ENCODE measurements around the gene LRRC61.
"Not testable (repeated sequence)": the region's sequence is repeated elsewhere in the genome, so short reads cannot be mapped to it uniquely, and the experiment has no call there.

The LRRC61 gene

GRCh38 chr7:150307904-150308303 lies 15.3 kb upstream of the LRRC61 start:
- DNase-seq: no peak

GRCh38 chr7:150308575-150308974 lies 14.6 kb upstream of the LRRC61 start:
- DNase-seq: no peak

- DNase-seq: no peak
Observed at GRCh38 chr7:150311146-150311545, 12.0 kb upstream of the LRRC61 start.

- DNase-seq: no peak
Observed at GRCh38 chr7:150311711-150312110, 11.4 kb upstream of the LRRC61 start.

GRCh38 chr7:150312649-150313366 lies 10.3 kb upstream of the LRRC61 start:
- DNase-seq: not testable (repeated sequence)

GRCh38 chr7:150313367-150313809 lies 9.8 kb upstream of the LRRC61 start:
- DNase-seq: no peak

GRCh38 chr7:150313870-150314269 lies 9.3 kb upstream of the LRRC61 start:
- DNase-seq: no peak

GRCh38 chr7:150314639-150315239 lies 8.4 kb upstream of the LRRC61 start:
- no peak for DNase-seq

GRCh38 chr7:150316987-150317386 lies 6.2 kb upstream of the LRRC61 start:
- not testable (repeated sequence) for DNase-seq

GRCh38 chr7:150317748-150318444 lies 5.3 kb upstream of the LRRC61 start:
- DNase-seq: no peak

GRCh38 chr7:150321788-150322113 lies 1.4 kb upstream of the LRRC61 start:
- DNase-seq: no peak

GRCh38 chr7:150322114-150322832 lies 882 bp upstream of the LRRC61 start:
- peak; percentile 44 to 69 for DNase-seq

- no peak for DNase-seq
Observed at GRCh38 chr7:150323682-150324372, 672 bp downstream of the LRRC61 start.

- DNase-seq: no peak
Observed at GRCh38 chr7:150324373-150324961, 1.3 kb downstream of the LRRC61 start.

- peak in 1 of 2 donors; percentile 33 for DNase-seq
Observed at GRCh38 chr7:150325110-150325611, 2.0 kb downstream of the LRRC61 start.

- no peak for DNase-seq
Observed at GRCh38 chr7:150325901-150326300, 2.7 kb downstream of the LRRC61 start.

GRCh38 chr7:150326657-150327268 lies 3.6 kb downstream of the LRRC61 start:
- no peak for DNase-seq

- DNase-seq: no peak
Observed at GRCh38 chr7:150327308-150327707, 4.2 kb downstream of the LRRC61 start.

- DNase-seq: no peak
Observed at GRCh38 chr7:150329331-150330120, 6.4 kb downstream of the LRRC61 start.

GRCh38 chr7:150330211-150330885 lies 7.2 kb downstream of the LRRC61 start:
- no peak for DNase-seq

All from CD4-positive, alpha-beta T cell treated with Interleukin-1 beta for 1 hour (primary cell).